ENCODE data around the gene FCMR. TPM values are rescaled to one million over a fixed set of nuclear protein-coding genes. Genes with fewer than 3 reads are reported as not detected.

Gene FCMR
- total and polyA plus RNA-seq, 2 experiments from 2014 or later: not detected

DNA sequence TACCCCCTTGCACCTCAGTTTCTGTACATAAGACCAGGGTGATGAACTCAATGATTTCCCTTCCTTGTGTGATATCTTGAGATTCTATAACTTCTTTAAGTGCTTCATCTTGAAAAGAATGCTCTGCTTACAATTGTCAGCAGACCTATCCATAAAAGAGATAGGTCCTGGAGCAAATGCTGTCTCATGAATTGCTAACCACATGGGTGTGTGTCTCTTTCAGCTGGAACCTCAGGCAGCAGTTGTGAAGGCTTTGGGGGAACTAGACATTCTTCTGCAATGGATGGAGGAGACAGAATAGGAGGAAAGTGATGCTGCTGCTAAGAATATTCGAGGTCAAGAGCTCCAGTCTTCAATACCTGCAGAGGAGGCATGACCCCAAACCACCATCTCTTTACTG, 53.5 kb downstream of the FCMR start:
- Histone ChIP-seq H3K27me3 (peaks cover 24% of the 10 kb centered on the region), H3K27ac (no peak overlapping the region), H3K36me3 (no peaks in the 10 kb centered on the region), H3K4me3 (no peak overlapping the region), H3K4me1 (ENCODE audit: low read depth) (no peaks in the 10 kb centered on the region), H3K9me3 (ENCODE audit: low read depth) (no peaks in the 10 kb centered on the region)
- no peak for DNase-seq (ENCODE audit: low read depth in 1 of 2, low spot score in 1 of 2)
- TF ChIP-seq, protein P1, sequence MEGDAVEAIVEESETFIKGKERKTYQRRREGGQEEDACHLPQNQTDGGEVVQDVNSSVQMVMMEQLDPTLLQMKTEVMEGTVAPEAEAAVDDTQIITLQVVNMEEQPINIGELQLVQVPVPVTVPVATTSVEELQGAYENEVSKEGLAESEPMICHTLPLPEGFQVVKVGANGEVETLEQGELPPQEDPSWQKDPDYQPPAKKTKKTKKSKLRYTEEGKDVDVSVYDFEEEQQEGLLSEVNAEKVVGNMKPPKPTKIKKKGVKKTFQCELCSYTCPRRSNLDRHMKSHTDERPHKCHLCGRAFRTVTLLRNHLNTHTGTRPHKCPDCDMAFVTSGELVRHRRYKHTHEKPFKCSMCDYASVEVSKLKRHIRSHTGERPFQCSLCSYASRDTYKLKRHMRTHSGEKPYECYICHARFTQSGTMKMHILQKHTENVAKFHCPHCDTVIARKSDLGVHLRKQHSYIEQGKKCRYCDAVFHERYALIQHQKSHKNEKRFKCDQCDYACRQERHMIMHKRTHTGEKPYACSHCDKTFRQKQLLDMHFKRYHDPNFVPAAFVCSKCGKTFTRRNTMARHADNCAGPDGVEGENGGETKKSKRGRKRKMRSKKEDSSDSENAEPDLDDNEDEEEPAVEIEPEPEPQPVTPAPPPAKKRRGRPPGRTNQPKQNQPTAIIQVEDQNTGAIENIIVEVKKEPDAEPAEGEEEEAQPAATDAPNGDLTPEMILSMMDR (IDR thresholded peaks at IDR 0.05; ENCODE audit: low read depth, low read length): no peak

DNA sequence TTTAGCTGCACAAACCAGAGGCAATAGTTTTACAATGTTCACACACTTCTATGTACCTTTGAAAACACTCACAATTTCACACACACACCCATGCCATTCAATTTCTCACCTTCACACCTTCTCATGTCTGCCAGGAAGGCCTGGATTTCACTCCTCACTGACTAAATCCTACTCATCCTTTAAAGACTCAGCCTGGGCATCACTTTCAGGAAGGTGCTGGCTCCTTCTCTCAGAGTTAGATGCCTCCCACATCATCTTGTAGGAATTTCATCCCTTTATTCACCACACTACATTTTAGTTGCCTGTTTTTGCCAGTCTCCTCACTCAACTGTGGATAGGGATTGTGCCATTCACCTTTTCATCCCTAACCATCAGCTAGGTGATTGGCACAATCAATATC, 54.0 kb downstream of the FCMR start:
- Histone ChIP-seq H3K4me1 (ENCODE audit: low read depth) (no peaks in the 10 kb centered on the region), H3K4me3 (no peak overlapping the region), H3K36me3 (no peaks in the 10 kb centered on the region), H3K9me3 (ENCODE audit: low read depth) (no peaks in the 10 kb centered on the region), H3K27ac (no peak overlapping the region), H3K27me3 (peaks cover 29% of the 10 kb centered on the region)
- no peak for DNase-seq (ENCODE audit: low read depth in 1 of 2, low spot score in 1 of 2)
- TF ChIP-seq, protein P1 (IDR thresholded peaks at IDR 0.05; ENCODE audit: low read depth, low read length): no peak

DNA sequence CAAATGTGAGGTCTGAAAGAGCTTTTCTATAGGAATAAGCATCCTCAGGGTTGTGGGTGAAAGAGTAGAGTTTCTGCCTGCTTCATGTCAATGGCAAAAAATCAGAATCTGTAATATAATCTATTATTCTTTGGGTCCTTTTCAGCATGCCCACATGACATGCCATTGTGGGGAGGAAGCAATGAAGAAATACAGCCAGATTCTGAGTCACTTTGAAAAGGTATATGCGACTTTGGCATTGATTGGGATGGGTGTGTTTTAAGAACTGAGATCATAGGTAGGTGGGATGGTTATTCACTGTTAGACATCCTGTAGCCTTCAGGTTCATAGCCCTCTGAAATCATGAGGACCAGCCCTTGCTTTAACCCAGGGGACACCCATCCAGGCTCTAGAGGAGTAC, 54.5 kb downstream of the FCMR start:
- peaks cover 34% of the 10 kb centered on the region for H3K27me3 ChIP-seq
- DNase-seq (ENCODE audit: low read depth in 1 of 2, low spot score in 1 of 2): no peak
- TF ChIP-seq, protein P1 (IDR thresholded peaks at IDR 0.05; ENCODE audit: low read depth, low read length): no peak
- H3K9me3 ChIP-seq (ENCODE audit: low read depth): no peaks in the 10 kb centered on the region
- no peak overlapping the region for H3K4me3 ChIP-seq
- no peaks in the 10 kb centered on the region for H3K4me1 ChIP-seq (ENCODE audit: low read depth)
- H3K27ac ChIP-seq: no peak overlapping the region
- no peaks in the 10 kb centered on the region for H3K36me3 ChIP-seq

DNA sequence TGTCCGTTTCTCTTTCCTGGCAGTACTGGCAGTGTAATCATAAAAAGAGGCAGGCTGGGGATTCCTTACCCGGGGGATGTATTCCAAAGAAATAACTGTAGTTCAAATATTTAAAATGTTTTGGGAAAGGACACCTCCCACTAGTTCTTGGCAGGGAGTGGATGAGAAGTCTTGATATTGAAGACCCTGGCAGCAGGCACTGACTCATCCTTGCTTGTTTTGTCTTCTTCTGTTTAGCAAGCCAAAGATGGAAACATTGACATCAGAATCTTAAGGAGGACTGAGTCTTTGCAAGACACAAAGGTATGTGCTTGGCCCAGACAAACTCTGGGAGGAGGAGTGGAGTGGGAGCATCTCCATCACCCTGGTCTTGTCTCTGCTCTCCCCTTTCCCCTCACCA, 55.7 kb downstream of the FCMR start:
- no peaks in the 10 kb centered on the region for H3K4me1 ChIP-seq (ENCODE audit: low read depth)
- H3K4me3 ChIP-seq: no peak overlapping the region

DNA sequence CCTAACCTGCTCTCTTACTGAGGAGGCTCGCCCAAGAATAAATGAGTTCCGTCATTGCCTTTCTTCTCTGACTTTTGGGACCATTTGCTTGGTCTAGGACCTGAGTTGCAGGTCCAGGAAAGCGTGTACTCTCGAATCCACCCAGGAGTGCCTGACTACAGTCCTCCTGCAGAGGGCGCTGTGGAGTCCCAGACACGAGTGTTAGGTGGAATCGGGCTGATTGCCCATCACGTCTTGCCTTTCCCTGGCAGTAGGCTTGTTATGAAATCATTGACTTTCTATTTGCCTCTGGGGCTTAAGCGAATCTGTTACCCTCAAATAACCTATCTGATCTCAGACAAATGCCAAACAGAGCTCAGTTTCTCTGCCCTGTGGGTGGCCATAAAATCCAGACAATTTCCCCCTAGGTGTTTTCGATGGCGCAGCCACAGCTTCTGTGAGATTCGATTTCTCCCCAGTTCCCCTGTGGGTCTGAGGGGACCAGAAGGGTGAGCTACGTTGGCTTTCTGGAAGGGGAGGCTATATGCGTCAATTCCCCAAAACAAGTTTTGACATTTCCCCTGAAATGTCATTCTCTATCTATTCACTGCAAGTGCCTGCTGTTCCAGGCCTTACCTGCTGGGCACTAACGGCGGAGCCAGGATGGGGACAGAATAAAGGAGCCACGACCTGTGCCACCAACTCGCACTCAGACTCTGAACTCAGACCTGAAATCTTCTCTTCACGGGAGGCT, 56.6 kb downstream of the FCMR start, which contains the start of gene IL20:
IL20 (plus strand) TSS at position 685 of the 733 bp plus-strand sequence. CDS start 230 bp downstream, outside the sequence.
- H3K27me3 ChIP-seq: peaks cover 48% of the 10 kb centered on the region
- no peaks in the 10 kb centered on the region for H3K36me3 ChIP-seq
- no peaks in the 10 kb centered on the region for H3K9me3 ChIP-seq (ENCODE audit: low read depth)
- no peak within 1 kb of the TSS for H3K27ac ChIP-seq
- DNase-seq (ENCODE audit: low read depth in 1 of 2, low spot score in 1 of 2): peak; percentile 71 to 92
- TF ChIP-seq, protein P1 (IDR thresholded peaks at IDR 0.05; ENCODE audit: low read depth, low read length): peak; percentile 98
- H3K4me1 ChIP-seq (ENCODE audit: low read depth): no peaks in the 10 kb centered on the region
- no peak within 1 kb of the TSS for H3K4me3 ChIP-seq

More for the DNA sequence above, 55.7 kb downstream of the FCMR start:
- TF ChIP-seq, protein P1 (IDR thresholded peaks at IDR 0.05; ENCODE audit: low read depth, low read length): no peak
- Histone ChIP-seq H3K27ac (no peak overlapping the region), H3K27me3 (peaks cover 41% of the 10 kb centered on the region), H3K9me3 (ENCODE audit: low read depth) (no peaks in the 10 kb centered on the region), H3K36me3 (no peaks in the 10 kb centered on the region)
- DNase-seq (ENCODE audit: low read depth in 1 of 2, low spot score in 1 of 2): peak in 1 of 2 donors; percentile 57

Data from cardiac muscle cell (in vitro differentiated cells and primary cell).